Ascending aorta (tissue), 2 donors: ENCODE measurements around the gene MYDGF. TPM values are rescaled to one million over a fixed set of nuclear protein-coding genes. Genes with fewer than 3 reads are reported as not detected.

ENCODE experiments used
- DNase-seq, 2 donors: peaks; one replicate each; pipeline ENCODE4 v3.0.0-alpha.2; 2019; ENCODE audit warnings: low spot score in 2 of 2
- H3K27ac ChIP-seq, 2 donors: fragments of 200-600 bp; sonication (generic); one replicate each; pipeline ENCODE4 v1.5.1; 2016 to 2017; ENCODE audit warnings: mild to moderate bottlenecking in 1 of 2
- H3K27me3 ChIP-seq: fragments of 200-600 bp; sonication (generic); one replicate; pipeline ENCODE4 v1.5.1; 2017
- H3K36me3 ChIP-seq, 2 donors: fragments of 200-600 bp; sonication (generic); one replicate each; pipeline ENCODE4 v1.5.1; 2016
- H3K4me1 ChIP-seq, 2 donors: fragments of 200-600 bp; sonication (generic); one replicate each; pipeline ENCODE4 v1.5.1; 2016 to 2017; ENCODE audit warnings: mild to moderate bottlenecking in 1 of 2
- H3K4me3 ChIP-seq, 2 donors: fragments of 200-600 bp; sonication (generic); one replicate each; pipeline ENCODE4 v1.5.1; 2016 to 2017; ENCODE audit warnings: mild to moderate bottlenecking in 1 of 2
- H3K9me3 ChIP-seq, 2 donors: fragments of 200-600 bp; sonication (generic); one replicate each; pipeline ENCODE4 v1.5.1; 2016
- intact Hi-C: fragments of 100-400 bp; cut with DNase I; formaldehyde crosslinking; loops from one replicate; pipeline ENCODE4 v1.15.1; 2023
- total RNA-seq: library from RNA; depleted of rRNA; stranded (reverse); fragments of >200 nt; gene quantifications from one replicate; pipeline ENCODE4 v1.1.0, GENCODE V29; 2016
- TF ChIP-seq, protein P1 (sequence below), 3 experiments: fragments of 200-600 bp in 2 of 3; fragments of 450-650 bp in 1 of 3; sonication (generic) in 2 of 3; IDR thresholded peaks; one replicate each; pipeline ENCODE4 v1.5.1; 2016 to 2019; ENCODE audit warnings: antibody characterized with exemption in 3 of 3, mild to moderate bottlenecking in 1 of 3, moderate library complexity in 1 of 3

Gene MYDGF
- total RNA-seq, 1 donor from 2014 or later = 49.0 TPM

DNA sequence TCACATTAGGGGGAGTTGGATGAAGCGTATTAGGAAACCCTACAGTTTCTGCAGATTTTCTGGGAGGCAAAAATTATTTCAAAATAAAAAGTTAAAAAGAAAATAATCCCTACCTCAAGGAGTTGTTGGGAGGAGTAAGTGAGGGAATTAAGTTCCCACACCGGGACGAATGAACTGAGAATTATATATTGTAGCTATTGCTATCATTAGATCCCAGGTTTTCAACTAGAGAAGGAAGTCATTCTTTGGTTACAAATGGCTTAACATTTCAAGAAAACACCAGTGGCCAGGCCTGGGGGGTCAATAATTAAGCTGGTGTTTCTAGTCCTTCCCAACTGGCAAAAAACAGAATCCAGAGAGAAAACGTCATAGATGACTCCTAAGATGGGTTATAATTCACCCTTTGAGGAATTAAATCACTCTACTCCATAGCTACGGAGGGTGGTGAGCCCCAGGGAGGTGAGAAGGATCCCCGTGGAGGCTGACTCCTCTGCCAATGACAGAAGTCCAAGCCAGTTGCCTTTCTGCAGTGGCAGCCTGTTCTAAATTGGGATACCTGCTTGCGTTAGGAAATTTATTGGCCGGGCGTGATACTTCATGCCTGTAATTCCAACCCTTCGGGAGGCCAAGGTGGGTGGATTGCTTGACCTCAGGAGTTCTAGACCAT lies 1.2 kb upstream of the MYDGF start:
- intact Hi-C loops = loop anchor here (2.0 kb wide), 2 partner anchors 33 to 51 kb away; partner anchors contain the start of genes DPP9 and TNFAIP8L1
- DNase-seq = no peak
- no peaks in the 10 kb centered on the region for H3K27me3 ChIP-seq
- peaks cover 20 to 35% of the 10 kb centered on the region in 2 donors for H3K36me3 ChIP-seq
- H3K9me3 ChIP-seq = no peaks in the 10 kb centered on the region
- TF ChIP-seq, protein P1, sequence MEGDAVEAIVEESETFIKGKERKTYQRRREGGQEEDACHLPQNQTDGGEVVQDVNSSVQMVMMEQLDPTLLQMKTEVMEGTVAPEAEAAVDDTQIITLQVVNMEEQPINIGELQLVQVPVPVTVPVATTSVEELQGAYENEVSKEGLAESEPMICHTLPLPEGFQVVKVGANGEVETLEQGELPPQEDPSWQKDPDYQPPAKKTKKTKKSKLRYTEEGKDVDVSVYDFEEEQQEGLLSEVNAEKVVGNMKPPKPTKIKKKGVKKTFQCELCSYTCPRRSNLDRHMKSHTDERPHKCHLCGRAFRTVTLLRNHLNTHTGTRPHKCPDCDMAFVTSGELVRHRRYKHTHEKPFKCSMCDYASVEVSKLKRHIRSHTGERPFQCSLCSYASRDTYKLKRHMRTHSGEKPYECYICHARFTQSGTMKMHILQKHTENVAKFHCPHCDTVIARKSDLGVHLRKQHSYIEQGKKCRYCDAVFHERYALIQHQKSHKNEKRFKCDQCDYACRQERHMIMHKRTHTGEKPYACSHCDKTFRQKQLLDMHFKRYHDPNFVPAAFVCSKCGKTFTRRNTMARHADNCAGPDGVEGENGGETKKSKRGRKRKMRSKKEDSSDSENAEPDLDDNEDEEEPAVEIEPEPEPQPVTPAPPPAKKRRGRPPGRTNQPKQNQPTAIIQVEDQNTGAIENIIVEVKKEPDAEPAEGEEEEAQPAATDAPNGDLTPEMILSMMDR (IDR thresholded peaks at IDR 0.05) = no peak
- H3K4me1 ChIP-seq = peaks cover 0 to 13% of the 10 kb centered on the region in 2 donors
- H3K4me3 ChIP-seq = no peak overlapping the region
- peak overlapping the region; percentile 71 to 83 for H3K27ac ChIP-seq

GRCh38 chr19:4664642-4665041 lies 5.5 kb downstream of the MYDGF start:
- TF ChIP-seq, protein P1 (IDR thresholded peaks at IDR 0.05) = no peak
- Histone ChIP-seq H3K27ac (no peak overlapping the region), H3K9me3 (no peaks in the 10 kb centered on the region), H3K27me3 (no peaks in the 10 kb centered on the region), H3K36me3 (peaks cover 55 to 79% of the 10 kb centered on the region in 2 donors), H3K4me1 (peaks cover 0 to 13% of the 10 kb centered on the region in 2 donors), H3K4me3 (no peak overlapping the region)
- no peak for DNase-seq
- intact Hi-C loops = no loop called here

DNA sequence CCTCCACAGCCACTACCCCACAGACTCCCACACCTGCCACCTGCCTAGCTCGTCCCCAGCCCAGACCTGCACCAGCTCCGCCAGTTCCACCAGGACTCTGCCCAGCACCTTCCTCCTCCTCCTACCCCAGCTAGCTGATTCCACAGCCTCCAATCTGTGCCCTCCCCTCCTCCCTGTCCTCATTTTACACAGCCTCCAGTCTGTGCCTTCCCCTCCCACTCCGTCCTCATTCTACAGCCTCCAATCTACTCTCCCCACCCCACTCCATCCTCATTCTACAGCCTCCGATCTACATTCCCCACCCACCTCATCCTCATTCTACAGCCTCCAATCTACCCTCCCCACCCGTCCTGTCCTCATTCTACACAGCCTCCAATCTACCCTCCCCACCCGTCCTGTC lies 7.3 kb downstream of the MYDGF start:
- TF ChIP-seq, protein P1 (IDR thresholded peaks at IDR 0.05) = no peak

GRCh38 chr19:4662020-4662695 lies 8.0 kb downstream of the MYDGF start:
- Histone ChIP-seq H3K27me3 (no peaks in the 10 kb centered on the region), H3K36me3 (peaks cover 70 to 92% of the 10 kb centered on the region in 2 donors), H3K4me3 (no peak overlapping the region), H3K9me3 (peaks cover 0 to 3% of the 10 kb centered on the region in 2 donors), H3K4me1 (no peaks in the 10 kb centered on the region), H3K27ac (no peak overlapping the region)
- intact Hi-C loops = no loop called here
- TF ChIP-seq, protein P1 (IDR thresholded peaks at IDR 0.05) = no peak
- no peak for DNase-seq

More for the DNA sequence above, 7.3 kb downstream of the MYDGF start:
- no peak for DNase-seq
- no peak overlapping the region for H3K27ac ChIP-seq
- H3K36me3 ChIP-seq = peaks cover 70 to 92% of the 10 kb centered on the region in 2 donors
- peaks cover 0 to 3% of the 10 kb centered on the region in 2 donors for H3K9me3 ChIP-seq
- no peak overlapping the region for H3K4me3 ChIP-seq
- intact Hi-C loops = no loop called here
- H3K4me1 ChIP-seq = no peaks in the 10 kb centered on the region
- H3K27me3 ChIP-seq = no peaks in the 10 kb centered on the region

DNA sequence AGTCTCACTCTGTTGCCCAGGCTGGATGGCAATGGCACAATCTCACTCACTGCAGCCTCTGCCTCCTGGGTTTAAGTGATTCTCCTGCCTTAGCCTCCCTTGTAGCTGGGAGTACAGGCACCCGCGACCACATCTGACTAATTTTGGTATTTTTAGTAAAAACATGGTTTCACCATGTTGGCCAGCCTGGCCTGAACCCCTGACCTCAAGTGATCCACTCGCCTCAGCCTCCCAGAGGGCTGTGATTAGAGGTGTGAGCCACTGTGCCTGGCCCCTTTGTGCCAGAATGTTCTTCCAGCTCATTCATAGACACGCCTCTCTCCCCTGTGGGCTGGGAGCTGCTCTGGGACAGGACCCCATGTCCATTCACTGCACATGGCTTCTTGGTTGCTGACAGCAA lies 9.1 kb downstream of the MYDGF start:
- Histone ChIP-seq H3K27ac (no peak overlapping the region), H3K36me3 (peaks cover 69 to 92% of the 10 kb centered on the region in 2 donors)

More for the DNA sequence above, 9.1 kb downstream of the MYDGF start:
- no peaks in the 10 kb centered on the region for H3K4me1 ChIP-seq
- DNase-seq = no peak
- TF ChIP-seq, protein P1 (IDR thresholded peaks at IDR 0.05) = no peak
- H3K4me3 ChIP-seq = no peak overlapping the region
- H3K9me3 ChIP-seq = peaks cover 0 to 3% of the 10 kb centered on the region in 2 donors
- no peaks in the 10 kb centered on the region for H3K27me3 ChIP-seq
- intact Hi-C loops = no loop called here
